ENCODE measurements around the gene HOXB8.

Gene HOXB8

DNA sequence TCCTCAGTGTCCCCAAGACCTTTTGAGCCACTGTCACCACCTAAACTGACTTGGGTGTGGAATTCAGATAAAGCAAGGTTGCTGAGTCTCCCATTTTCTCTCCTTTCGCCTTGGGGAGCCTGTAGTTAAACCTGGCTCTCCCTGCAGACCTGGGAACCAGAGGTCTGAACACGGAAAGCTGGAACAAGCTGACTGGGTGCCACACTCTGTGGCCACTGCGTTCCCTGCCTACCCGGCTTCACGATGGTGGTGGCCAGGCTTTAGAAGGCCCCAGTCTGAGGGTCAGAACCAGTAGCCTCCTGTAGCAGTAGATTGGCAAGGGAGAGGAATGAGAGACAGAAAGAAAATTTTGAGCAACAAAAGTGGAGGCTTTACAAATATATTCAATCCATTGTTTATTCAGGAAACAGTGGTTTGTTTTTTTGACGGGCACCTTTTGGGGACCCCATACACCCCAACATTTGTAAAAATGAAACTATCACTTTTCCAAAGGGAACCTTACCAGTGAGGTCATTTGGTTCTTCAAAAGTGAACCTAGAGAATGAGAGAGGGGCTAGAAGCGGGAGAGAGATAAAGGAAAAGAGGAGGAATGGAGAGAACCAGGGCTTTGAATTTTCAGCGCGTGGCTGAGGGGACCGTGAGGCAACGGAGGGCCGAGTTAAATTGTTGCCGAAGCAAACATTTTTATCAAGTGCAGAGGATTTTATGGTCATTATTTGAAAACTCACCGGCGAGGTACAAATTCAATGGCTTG, 1.8 kb upstream of the HOXB8 start:
- ATAC-seq (ENCODE audit: low read depth): no peak
- H3K27me3 ChIP-seq (ENCODE audit: insufficient read depth, poor library complexity, severe bottlenecking): peaks cover 69% of the 10 kb centered on the region
- no peak overlapping the region for H3K27ac ChIP-seq (ENCODE audit: poor library complexity, severe bottlenecking)
- no peaks in the 10 kb centered on the region for H3K36me3 ChIP-seq (ENCODE audit: low read depth)
- H3K4me3 ChIP-seq (ENCODE audit: severe bottlenecking): no peak overlapping the region
- TF ChIP-seq, protein P1, sequence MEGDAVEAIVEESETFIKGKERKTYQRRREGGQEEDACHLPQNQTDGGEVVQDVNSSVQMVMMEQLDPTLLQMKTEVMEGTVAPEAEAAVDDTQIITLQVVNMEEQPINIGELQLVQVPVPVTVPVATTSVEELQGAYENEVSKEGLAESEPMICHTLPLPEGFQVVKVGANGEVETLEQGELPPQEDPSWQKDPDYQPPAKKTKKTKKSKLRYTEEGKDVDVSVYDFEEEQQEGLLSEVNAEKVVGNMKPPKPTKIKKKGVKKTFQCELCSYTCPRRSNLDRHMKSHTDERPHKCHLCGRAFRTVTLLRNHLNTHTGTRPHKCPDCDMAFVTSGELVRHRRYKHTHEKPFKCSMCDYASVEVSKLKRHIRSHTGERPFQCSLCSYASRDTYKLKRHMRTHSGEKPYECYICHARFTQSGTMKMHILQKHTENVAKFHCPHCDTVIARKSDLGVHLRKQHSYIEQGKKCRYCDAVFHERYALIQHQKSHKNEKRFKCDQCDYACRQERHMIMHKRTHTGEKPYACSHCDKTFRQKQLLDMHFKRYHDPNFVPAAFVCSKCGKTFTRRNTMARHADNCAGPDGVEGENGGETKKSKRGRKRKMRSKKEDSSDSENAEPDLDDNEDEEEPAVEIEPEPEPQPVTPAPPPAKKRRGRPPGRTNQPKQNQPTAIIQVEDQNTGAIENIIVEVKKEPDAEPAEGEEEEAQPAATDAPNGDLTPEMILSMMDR (IDR thresholded peaks at IDR 0.05; ENCODE audit: poor library complexity, severe bottlenecking): no peak
- no peaks in the 10 kb centered on the region for H3K9me3 ChIP-seq (ENCODE audit: severe bottlenecking)
- H3K4me1 ChIP-seq (ENCODE audit: insufficient read depth, poor library complexity, severe bottlenecking): peaks cover 4% of the 10 kb centered on the region
- peak; percentile 17 for DNase-seq (ENCODE audit: low spot score)

DNA sequence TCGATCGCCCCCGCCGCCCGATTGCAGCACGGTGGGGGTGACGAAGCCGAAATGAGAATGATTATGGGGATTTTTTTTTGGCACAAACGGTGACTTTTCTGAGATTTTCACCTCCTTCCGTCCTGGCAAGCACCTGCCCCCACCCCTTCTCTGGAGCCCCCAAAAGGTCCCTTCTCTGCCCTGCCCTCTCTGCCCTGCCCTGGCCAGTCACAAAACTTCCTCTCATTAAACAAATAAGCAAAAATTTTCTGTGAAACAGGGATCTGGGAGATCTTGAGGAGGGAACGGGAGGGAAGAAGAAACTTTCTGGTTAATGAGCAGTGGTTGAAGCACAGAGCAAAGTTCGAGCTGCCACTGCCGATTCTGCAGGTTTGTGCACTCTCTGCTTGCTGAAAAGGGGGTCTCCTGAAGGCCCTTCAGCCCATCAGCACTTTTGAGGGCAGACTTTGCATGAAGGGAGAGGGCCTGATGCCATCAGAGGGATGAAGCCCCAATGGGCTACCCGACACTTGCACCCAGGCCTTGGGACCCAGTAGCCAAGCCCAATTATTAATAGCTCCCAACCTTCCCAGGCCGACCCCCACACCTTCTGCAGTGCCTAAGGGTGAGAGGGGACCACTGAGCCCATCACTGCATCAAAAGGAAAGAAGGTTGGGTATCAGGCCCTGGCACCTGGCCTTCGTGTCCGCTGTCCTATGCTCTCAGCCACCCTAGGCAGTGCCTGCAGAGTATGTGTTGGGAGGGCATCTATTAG, 1.0 kb upstream of the HOXB8 start:
- no peak overlapping the region for H3K27ac ChIP-seq (ENCODE audit: poor library complexity, severe bottlenecking)
- no peak overlapping the region for H3K4me3 ChIP-seq (ENCODE audit: severe bottlenecking)
- TF ChIP-seq, protein P1 (IDR thresholded peaks at IDR 0.05; ENCODE audit: poor library complexity, severe bottlenecking): no peak
- no peak for ATAC-seq (ENCODE audit: low read depth)
- no peaks in the 10 kb centered on the region for H3K36me3 ChIP-seq (ENCODE audit: low read depth)
- H3K27me3 ChIP-seq (ENCODE audit: insufficient read depth, poor library complexity, severe bottlenecking): peaks cover 69% of the 10 kb centered on the region
- peak; percentile 25 for DNase-seq (ENCODE audit: low spot score)
- H3K4me1 ChIP-seq (ENCODE audit: insufficient read depth, poor library complexity, severe bottlenecking): peaks cover 4% of the 10 kb centered on the region
- H3K9me3 ChIP-seq (ENCODE audit: severe bottlenecking): no peaks in the 10 kb centered on the region

DNA sequence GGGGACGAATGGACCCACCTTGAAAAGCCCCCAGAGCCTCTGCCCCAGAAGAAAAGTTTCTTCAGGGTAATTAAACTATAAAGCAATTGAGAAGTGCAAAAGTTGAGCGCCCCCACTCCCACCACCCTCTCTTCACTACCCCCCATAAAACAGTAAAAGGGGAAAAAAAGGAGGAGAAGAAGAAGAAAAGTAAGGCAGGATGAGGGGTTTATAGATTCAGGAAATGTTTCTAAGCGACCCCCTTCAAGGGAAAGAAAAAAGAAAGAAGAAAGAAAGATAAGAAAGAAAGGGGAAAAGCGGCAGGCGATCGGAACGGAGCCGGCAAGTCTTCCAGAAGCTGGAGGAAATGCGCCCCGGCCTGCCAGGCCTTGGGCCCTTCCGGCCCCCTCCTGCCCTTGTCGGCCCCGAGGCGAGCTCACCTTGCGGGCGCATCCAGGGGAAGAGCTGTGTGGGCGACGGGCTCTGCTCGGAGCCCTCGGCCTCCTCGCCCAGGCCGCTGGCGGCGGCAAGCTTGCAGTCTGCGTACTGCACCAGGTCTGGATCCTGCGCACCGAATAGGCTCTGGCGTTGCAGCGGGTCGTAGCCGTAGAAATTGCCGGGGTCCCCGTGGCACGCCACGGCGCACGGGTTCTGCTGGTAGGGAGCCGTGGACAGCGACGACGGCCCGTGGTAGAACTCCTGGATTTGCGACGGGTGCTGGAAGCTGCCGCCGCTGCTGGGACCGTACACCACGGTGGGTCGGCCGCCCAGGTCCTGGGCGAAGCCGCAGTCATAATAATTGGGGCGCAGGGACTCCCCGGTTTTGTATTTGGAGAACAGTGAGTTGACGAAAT, 1.0 kb downstream of the HOXB8 start:
- no peak for DNase-seq (ENCODE audit: low spot score)
- Histone ChIP-seq H3K9me3 (ENCODE audit: severe bottlenecking) (no peaks in the 10 kb centered on the region), H3K4me1 (ENCODE audit: insufficient read depth, poor library complexity, severe bottlenecking) (peaks cover 9% of the 10 kb centered on the region), H3K27me3 (ENCODE audit: insufficient read depth, poor library complexity, severe bottlenecking) (peaks cover 55% of the 10 kb centered on the region), H3K36me3 (ENCODE audit: low read depth) (no peaks in the 10 kb centered on the region), H3K27ac (ENCODE audit: poor library complexity, severe bottlenecking) (no peak overlapping the region), H3K4me3 (ENCODE audit: severe bottlenecking) (no peak overlapping the region)
- TF ChIP-seq, protein P1 (IDR thresholded peaks at IDR 0.05; ENCODE audit: poor library complexity, severe bottlenecking): no peak
- 0 out of 3 replicates have a peak, but pooled peaks have one; percentile 8 for ATAC-seq (ENCODE audit: low read depth)

DNA sequence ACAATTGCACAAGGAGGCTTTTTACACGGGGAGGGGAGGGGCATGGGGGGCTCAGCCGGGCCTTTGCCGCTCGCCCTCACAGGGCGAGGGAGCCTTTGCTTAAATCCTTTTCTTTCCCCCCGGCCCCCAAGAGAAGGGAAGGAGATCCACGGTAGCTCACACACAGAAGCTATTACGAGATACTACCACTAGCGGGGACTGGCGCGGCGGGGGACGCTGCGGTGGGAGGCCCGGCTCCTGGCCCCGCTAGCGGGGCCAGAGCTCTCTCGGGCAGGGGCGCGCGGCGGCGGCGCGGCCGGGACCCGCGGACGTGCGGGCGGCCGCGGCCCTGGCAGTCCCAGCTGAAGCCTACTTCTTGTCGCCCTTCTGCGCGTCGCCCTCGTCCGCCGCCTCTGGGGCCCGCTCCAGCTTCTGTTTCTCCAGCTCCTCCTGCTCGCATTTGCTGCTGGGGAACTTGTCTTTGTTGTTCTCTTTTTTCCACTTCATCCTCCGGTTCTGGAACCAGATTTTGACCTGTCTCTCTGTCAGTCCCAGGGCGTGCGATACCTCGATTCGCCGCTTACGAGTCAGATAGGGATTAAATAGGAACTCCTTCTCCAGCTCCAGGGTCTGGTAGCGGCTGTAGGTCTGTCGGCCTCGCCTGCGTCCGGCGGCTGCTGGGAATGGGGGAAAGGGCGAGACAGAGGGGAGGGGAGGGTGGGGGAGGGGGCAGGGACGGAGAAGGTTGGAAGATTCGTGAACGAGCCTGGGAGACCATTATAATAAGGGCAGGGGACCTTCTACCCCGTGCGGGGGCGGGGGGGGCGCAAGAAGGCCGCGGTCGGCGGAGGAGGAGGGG, 2.0 kb downstream of the HOXB8 start:
- Histone ChIP-seq H3K9me3 (ENCODE audit: severe bottlenecking) (no peaks in the 10 kb centered on the region), H3K27ac (ENCODE audit: poor library complexity, severe bottlenecking) (no peak overlapping the region), H3K4me1 (ENCODE audit: insufficient read depth, poor library complexity, severe bottlenecking) (peaks cover 5% of the 10 kb centered on the region), H3K4me3 (ENCODE audit: severe bottlenecking) (peak overlapping the region; percentile 35), H3K27me3 (ENCODE audit: insufficient read depth, poor library complexity, severe bottlenecking) (peaks cover 45% of the 10 kb centered on the region), H3K36me3 (ENCODE audit: low read depth) (no peaks in the 10 kb centered on the region)
- TF ChIP-seq, protein P1 (IDR thresholded peaks at IDR 0.05; ENCODE audit: poor library complexity, severe bottlenecking): peak; percentile 41
- peak; percentile 33 for ATAC-seq (ENCODE audit: low read depth)
- DNase-seq (ENCODE audit: low spot score): no peak

Data from RWPE2 (cell line).